A549 (cell line): ENCODE results near the gene TFEB. TPM values are rescaled to one million over a fixed set of nuclear protein-coding genes. Genes with fewer than 3 reads are reported as not detected.

Experiments used
- ATAC-seq, 2 experiments: fragments of 200-7000 bp in 1 of 2; fragments of >200 bp in 1 of 2; cut with Nextera tagmentation in 1 of 2; cut with Tn5 transposase in 1 of 2; 3 replicates each; pipeline versions ENCODE4 v1.8.0 to v1.9.1; 2018 to 2020; ENCODE audit warnings: mild to moderate bottlenecking in 1 of 2, moderate library complexity in 1 of 2
- CTCF ChIA-PET: fragments of 300-600 bp; sonication (Branson Sonifier 250); formaldehyde crosslinking; extraction: SDS; loops from one replicate; lab custom pipeline; 2021; ENCODE audit warnings: antibody characterized with exemption, inconsistent platforms; lab: Yijun Ruan, JAX
- POLR2A ChIA-PET: fragments of 350-600 bp; formaldehyde crosslinking; extraction: SDS; loops from one replicate; lab custom pipeline; 2021; ENCODE audit warnings: antibody characterized with exemption, inconsistent platforms; lab: Yijun Ruan, JAX
- DNase-seq, 2 experiments: peaks; one replicate each; pipeline versions ENCODE4 v3.0.0 to v3.0.0-alpha.2; 2011 to 2016; ENCODE audit warnings: low read depth in 1 of 2, low spot score in 1 of 2
- FAIRE-seq: peaks from 2 replicates; lab custom pipeline; 2011; peaks lifted over from hg19 to GRCh38; lab: Jason Lieb, UNC
- H3K27ac ChIP-seq, 2 experiments: fragments of >200 bp; sonication (Bioruptor Twin); formaldehyde crosslinking; 3 replicates each; pipeline ENCODE4 v1.5.1; 2016 to 2017
- H3K4me1 ChIP-seq: fragments of >200 bp; sonication (Bioruptor Twin); formaldehyde crosslinking; 3 replicates; pipeline ENCODE4 v1.6.1; 2016
- H3K4me2 ChIP-seq: fragments of >200 bp; sonication (Bioruptor Twin); formaldehyde crosslinking; 3 replicates; pipeline ENCODE4 v1.6.1; 2016
- H3K4me3 ChIP-seq: fragments of >200 bp; sonication (Bioruptor Twin); formaldehyde crosslinking; 3 replicates; pipeline ENCODE4 v1.5.1; 2016
- H3K9me3 ChIP-seq: fragments of >200 bp; sonication (Bioruptor Twin); formaldehyde crosslinking; 3 replicates; pipeline ENCODE4 v1.6.1; 2016
- CTCF ChIP-seq: fragments of >200 bp; sonication (Bioruptor Twin); formaldehyde crosslinking; IDR thresholded peaks from 3 replicates; pipeline ENCODE4 v1.5.1; 2016
- E2F6 ChIP-seq: IDR thresholded peaks from 2 replicates; pipeline ENCODE4 v1.6.1; 2012; ENCODE audit warnings: low read depth, borderline replicate concordance
- FOSB ChIP-seq: fragments of 250-450 bp; sonication (Bioruptor Pico); IDR thresholded peaks from 2 replicates; pipeline ENCODE4 v1.5.0; 2020; ENCODE audit warnings: mild to moderate bottlenecking, moderate library complexity
- HES2 ChIP-seq: fragments of >200 bp; sonication (Bioruptor Twin); formaldehyde crosslinking; IDR thresholded peaks from 2 replicates; pipeline ENCODE4 v1.6.1; 2016
- HMGXB4 ChIP-seq: fragments of 250-450 bp; sonication (Bioruptor Pico); IDR thresholded peaks from 2 replicates; pipeline ENCODE4 v1.5.0; 2021; ENCODE audit warnings: mild to moderate bottlenecking, moderate library complexity, borderline replicate concordance
- HOXA7 ChIP-seq: fragments of 250-450 bp; sonication (Bioruptor Pico); IDR thresholded peaks from 2 replicates; pipeline ENCODE4 v1.5.0; 2020; ENCODE audit warnings: mild to moderate bottlenecking, moderate library complexity
- HOXB13 ChIP-seq: fragments of 250-450 bp; sonication (Bioruptor Pico); IDR thresholded peaks from 2 replicates; pipeline ENCODE4 v1.5.0; 2020; ENCODE audit warnings: low read depth, mild to moderate bottlenecking, moderate library complexity
- KDM1A ChIP-seq: fragments of 200-600 bp; sonication (generic); IDR thresholded peaks from 2 replicates; pipeline ENCODE4 v1.6.1; 2016; ENCODE audit warnings: low read depth, mild to moderate bottlenecking
- MYC ChIP-seq: IDR thresholded peaks from 2 replicates; pipeline ENCODE4 v1.6.1; 2012; ENCODE audit warnings: mild to moderate bottlenecking, inconsistent platforms, low read length, improper control_type of control experiment, borderline replicate concordance
- NR3C1 ChIP-seq: fragments of >200 bp; sonication (Bioruptor Twin); formaldehyde crosslinking; IDR thresholded peaks from 3 replicates; pipeline ENCODE4 v1.6.1; 2017
- PHF8 ChIP-seq: fragments of 200-600 bp; sonication (generic); IDR thresholded peaks from 2 replicates; pipeline ENCODE4 v1.6.1; 2016; ENCODE audit warnings: low read depth, mild to moderate bottlenecking, antibody characterized with exemption, moderate library complexity, borderline replicate concordance
- RAD21 ChIP-seq, 2 experiments: fragments of >200 bp in 1 of 2; sonication (Bioruptor Twin) in 1 of 2; formaldehyde crosslinking in 1 of 2; IDR thresholded peaks in 1 of 2; conservative IDR thresholded peaks in 1 of 2; 2 replicates in 1 of 2; 3 replicates in 1 of 2; pipeline ENCODE4 v1.6.1; 2012 to 2018; ENCODE audit warnings: inconsistent platforms in 1 of 2
- REST ChIP-seq: fragments of 200-600 bp; sonication (generic); IDR thresholded peaks from 2 replicates; pipeline ENCODE4 v1.6.1; 2016; ENCODE audit warnings: antibody characterized with exemption, mild to moderate bottlenecking, moderate library complexity
- TP53 ChIP-seq: fragments of 250-450 bp; sonication (Bioruptor Pico); IDR thresholded peaks from 2 replicates; pipeline ENCODE4 v1.5.0; 2021; ENCODE audit warnings: mild to moderate bottlenecking, moderate library complexity
- USF2 ChIP-seq: fragments of 450-650 bp; IDR thresholded peaks from 2 replicates; pipeline ENCODE4 v1.6.1; 2014; ENCODE audit warnings: antibody characterized with exemption
- ZFP36 ChIP-seq: fragments of 450-650 bp; IDR thresholded peaks from 2 replicates; pipeline ENCODE4 v1.6.1; 2014; ENCODE audit warnings: borderline replicate concordance; ENCODE audit not compliant: partially characterized antibody
- WGBS: methylation state at CpG from one replicate; pipeline ENCODE4 v1.1.6; 2017; ENCODE audit errors: missing lambda C conversion rate; 5-methylcytosine and 5-hydroxymethylcytosine counted together
- polyA plus RNA-seq, 4 experiments: library from polyadenylated mRNA; depleted of rRNA in 3 of 4; stranded (reverse); fragments of >200 nt; fragmentation: RNase III in 1 of 4; extraction: RNeasy Plus Mini Kit Qiagen cat#74134 plus additional on column Dnase treatment in 1 of 4; gene quantifications; 2 replicates in 3 of 4; 3 replicates in 1 of 4; pipeline ENCODE4 v1.2.3, GENCODE V29; 2011 to 2017

The TFEB gene
- polyA plus RNA-seq, 2 of the 4 experiments (the other 2 are of a cell fraction): 3.1 to 6.1 TPM

- H3K4me1 ChIP-seq: no peaks in the 10 kb centered on the region
- H3K9me3 ChIP-seq: no peaks in the 10 kb centered on the region
- DNase-seq (no peak), FAIRE-seq (no peak), ATAC-seq (no peak)
- WGBS: 84% methylated on average over 15 of the region's 15 CpGs
- ChIA-PET CTCF (interaction anchor here (1.2 kb wide), 1 partner anchor 36 kb away, joined by 4 read pairs; no protein-coding TSS in a partner anchor), POLR2A (no interaction called here)
- no peak for TF ChIP-seq PHF8
- TF ChIP-seq HOXA7 (CRISPR knock-in tag): no peak
- TF ChIP-seq HMGXB4 (CRISPR knock-in tag): no peak
- no peak for TF ChIP-seq NR3C1
- no peak for TF ChIP-seq MYC
- TF ChIP-seq KDM1A: no peak
- no peak for TF ChIP-seq E2F6
- no peak for TF ChIP-seq ZFP36
- no peak for TF ChIP-seq HES2
- no peak for TF ChIP-seq TP53 (CRISPR knock-in tag)
- no peak for TF ChIP-seq FOSB (CRISPR knock-in tag)
- no peak for TF ChIP-seq REST
- no peak for TF ChIP-seq USF2
- no peak for TF ChIP-seq RAD21 (conservative IDR thresholded peaks at IDR 0.05 in 1 of 2, IDR thresholded peaks at IDR 0.05 in 1 of 2)
- TF ChIP-seq HOXB13 (CRISPR knock-in tag): no peak
- no peak for TF ChIP-seq CTCF
- H3K4me3 ChIP-seq: no peak overlapping the region
- no peak overlapping the region for H3K4me2 ChIP-seq
- H3K27ac ChIP-seq: no peak overlapping the region
Observed at GRCh38 chr6:41697861-41698781, 37.3 kb downstream of the TFEB start.
